Prostate gland (tissue), 2 donors: ENCODE results near the gene MTFMT.

Experiments used
- POLR2A ChIP-seq: fragments of 450-650 bp; IDR thresholded peaks from one replicate; pipeline ENCODE4 v1.6.1; 2016; ENCODE audit warnings: antibody characterized with exemption, mild to moderate bottlenecking
- TF ChIP-seq, protein P1 (sequence below), 4 experiments: fragments of 200-600 bp in 2 of 4; fragments of 450-650 bp in 2 of 4; sonication (generic) in 2 of 4; IDR thresholded peaks; 1 replicate in 3 of 4; 2 replicates in 1 of 4; pipeline ENCODE4 v1.5.1; 2016 to 2019; ENCODE audit warnings: antibody characterized with exemption in 4 of 4, mild to moderate bottlenecking in 2 of 4, moderate library complexity in 2 of 4

- TF ChIP-seq, protein P1, sequence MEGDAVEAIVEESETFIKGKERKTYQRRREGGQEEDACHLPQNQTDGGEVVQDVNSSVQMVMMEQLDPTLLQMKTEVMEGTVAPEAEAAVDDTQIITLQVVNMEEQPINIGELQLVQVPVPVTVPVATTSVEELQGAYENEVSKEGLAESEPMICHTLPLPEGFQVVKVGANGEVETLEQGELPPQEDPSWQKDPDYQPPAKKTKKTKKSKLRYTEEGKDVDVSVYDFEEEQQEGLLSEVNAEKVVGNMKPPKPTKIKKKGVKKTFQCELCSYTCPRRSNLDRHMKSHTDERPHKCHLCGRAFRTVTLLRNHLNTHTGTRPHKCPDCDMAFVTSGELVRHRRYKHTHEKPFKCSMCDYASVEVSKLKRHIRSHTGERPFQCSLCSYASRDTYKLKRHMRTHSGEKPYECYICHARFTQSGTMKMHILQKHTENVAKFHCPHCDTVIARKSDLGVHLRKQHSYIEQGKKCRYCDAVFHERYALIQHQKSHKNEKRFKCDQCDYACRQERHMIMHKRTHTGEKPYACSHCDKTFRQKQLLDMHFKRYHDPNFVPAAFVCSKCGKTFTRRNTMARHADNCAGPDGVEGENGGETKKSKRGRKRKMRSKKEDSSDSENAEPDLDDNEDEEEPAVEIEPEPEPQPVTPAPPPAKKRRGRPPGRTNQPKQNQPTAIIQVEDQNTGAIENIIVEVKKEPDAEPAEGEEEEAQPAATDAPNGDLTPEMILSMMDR (IDR thresholded peaks at IDR 0.05): no peak
- no peak for TF ChIP-seq POLR2A
Observed at GRCh38 chr15:64970698-64971097, 58.7 kb downstream of the MTFMT start.
